Measurements from ENCODE around the gene DCAF5. TPM values are rescaled to one million over a fixed set of nuclear protein-coding genes. Genes with fewer than 3 reads are reported as not detected.

Gene DCAF5
- total RNA-seq, 4 donors from 2014 or later = 38.7 to 57.8 (median 48.9) TPM

DNA sequence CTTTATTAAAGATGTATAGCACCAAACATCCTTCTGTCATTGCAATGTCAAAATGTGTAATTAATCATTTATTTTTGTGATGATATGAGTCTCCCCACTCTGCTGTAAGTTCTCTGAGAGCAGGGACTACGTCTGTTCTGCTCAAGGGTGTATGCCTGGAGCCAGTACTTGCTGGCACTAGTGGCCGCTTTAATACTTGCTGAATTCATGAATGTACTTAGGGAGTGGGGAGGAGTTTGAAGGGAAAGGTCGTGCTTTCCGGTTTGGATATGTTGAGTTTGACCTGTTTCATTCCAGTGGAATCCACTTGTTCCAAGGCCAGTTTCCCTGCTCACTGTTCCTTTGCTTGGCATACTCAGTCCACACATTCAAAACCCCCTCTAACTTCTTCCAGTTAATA lies 1.9 kb upstream of the DCAF5 start:
- H3K4me1 ChIP-seq = peaks cover 0 to 18% (median 0%) of the 10 kb centered on the region in 4 donors
- H3K27ac ChIP-seq = no peak overlapping the region
- H3K36me3 ChIP-seq = no peaks in the 10 kb centered on the region
- no peak overlapping the region for H3K4me3 ChIP-seq
- H3K27me3 ChIP-seq = no peaks in the 10 kb centered on the region
- no peak for DNase-seq
- no peaks in the 10 kb centered on the region for H3K9me3 ChIP-seq
- TF ChIP-seq, protein P1, sequence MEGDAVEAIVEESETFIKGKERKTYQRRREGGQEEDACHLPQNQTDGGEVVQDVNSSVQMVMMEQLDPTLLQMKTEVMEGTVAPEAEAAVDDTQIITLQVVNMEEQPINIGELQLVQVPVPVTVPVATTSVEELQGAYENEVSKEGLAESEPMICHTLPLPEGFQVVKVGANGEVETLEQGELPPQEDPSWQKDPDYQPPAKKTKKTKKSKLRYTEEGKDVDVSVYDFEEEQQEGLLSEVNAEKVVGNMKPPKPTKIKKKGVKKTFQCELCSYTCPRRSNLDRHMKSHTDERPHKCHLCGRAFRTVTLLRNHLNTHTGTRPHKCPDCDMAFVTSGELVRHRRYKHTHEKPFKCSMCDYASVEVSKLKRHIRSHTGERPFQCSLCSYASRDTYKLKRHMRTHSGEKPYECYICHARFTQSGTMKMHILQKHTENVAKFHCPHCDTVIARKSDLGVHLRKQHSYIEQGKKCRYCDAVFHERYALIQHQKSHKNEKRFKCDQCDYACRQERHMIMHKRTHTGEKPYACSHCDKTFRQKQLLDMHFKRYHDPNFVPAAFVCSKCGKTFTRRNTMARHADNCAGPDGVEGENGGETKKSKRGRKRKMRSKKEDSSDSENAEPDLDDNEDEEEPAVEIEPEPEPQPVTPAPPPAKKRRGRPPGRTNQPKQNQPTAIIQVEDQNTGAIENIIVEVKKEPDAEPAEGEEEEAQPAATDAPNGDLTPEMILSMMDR (IDR thresholded peaks at IDR 0.05) = no peak
- TF ChIP-seq POLR2A (IDR thresholded peaks at IDR 0.05) = no peak

DNA sequence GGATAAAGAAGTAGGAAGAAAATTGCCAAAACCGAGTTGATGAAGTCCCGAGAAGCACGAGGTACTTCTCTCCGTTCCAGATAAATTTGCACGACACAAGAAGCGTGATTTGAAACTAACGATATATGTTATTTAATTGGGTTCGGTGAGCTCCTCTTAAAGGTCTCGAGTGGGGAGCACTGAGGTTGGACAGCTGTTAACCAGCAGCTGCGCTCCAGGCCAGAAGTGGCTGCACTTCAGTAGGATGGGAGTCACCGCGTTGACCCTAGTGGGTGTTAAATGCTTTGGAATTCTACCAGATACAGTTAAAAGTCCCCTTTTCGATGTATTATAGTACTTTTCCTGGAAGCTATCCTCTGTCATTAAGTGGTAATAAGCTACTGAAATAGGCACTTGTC lies 953 bp upstream of the DCAF5 start:
- DNase-seq = peak in 2 of 3 donors; percentile 38 to 52
- Histone ChIP-seq H3K27ac (peak overlapping the region; percentile 90 to 92 (median 92)), H3K36me3 (peaks cover 0 to 7% (median 0%) of the 10 kb centered on the region in 3 donors), H3K27me3 (no peaks in the 10 kb centered on the region), H3K4me3 (peak overlapping the region; percentile 71 to 93 (median 85)), H3K4me1 (peaks cover 0 to 26% (median 0%) of the 10 kb centered on the region in 4 donors), H3K9me3 (no peaks in the 10 kb centered on the region)
- no peak for TF ChIP-seq POLR2A (IDR thresholded peaks at IDR 0.05)
- TF ChIP-seq, protein P1 (IDR thresholded peaks at IDR 0.05) = peak in 1 of 6 experiments; percentile 3

DNA sequence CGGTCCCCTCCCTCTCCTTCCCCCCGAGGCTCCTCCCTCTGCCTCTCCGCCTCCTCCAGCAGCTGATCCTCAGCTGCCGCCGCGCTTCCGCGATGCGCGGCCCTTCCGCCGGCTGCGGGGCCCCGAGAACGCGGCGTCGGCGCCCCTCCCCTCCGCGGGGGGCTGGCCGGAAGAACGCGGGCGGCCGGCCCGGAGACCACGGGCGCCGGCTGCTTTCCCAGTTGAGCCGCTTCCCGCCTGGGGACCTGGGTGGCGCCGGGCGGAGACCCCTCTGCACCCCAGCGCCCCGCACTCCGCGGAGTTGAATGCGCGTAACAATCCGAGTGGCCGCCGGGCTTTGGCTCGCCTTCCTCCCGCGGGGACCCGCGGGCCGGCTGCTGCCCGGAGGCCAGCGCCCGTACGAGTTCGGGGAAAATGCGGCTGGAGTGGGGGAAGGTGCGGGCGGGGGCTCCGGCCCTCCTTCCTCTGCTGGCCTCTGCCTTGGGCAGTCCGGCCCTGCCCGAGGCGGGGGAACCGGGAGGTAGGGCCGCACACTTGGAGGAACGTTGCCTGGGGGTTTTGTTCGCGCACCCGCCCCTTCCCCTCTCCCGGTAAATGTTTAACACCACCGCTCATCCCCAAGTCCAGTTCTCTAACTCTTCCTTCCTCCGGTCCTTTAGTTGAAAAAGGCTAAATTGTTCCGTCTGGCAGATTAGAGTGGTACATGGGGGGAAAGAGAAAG lies 393 bp upstream of the DCAF5 start:
- TF ChIP-seq, protein P1 (IDR thresholded peaks at IDR 0.05) = peak in 3 of 6 experiments; percentile 7 to 28 (median 24)
- peak; percentile 73 to 77 for TF ChIP-seq POLR2A (IDR thresholded peaks at IDR 0.05)
- Histone ChIP-seq H3K27ac (peak overlapping the region; percentile 90 to 92 (median 92)), H3K27me3 (no peaks in the 10 kb centered on the region), H3K4me3 (peak overlapping the region; percentile 71 to 93 (median 85)), H3K9me3 (no peaks in the 10 kb centered on the region), H3K4me1 (peaks cover 0 to 26% (median 0%) of the 10 kb centered on the region in 4 donors), H3K36me3 (peaks cover 0 to 13% (median 0%) of the 10 kb centered on the region in 3 donors)
- DNase-seq = no peak

DNA sequence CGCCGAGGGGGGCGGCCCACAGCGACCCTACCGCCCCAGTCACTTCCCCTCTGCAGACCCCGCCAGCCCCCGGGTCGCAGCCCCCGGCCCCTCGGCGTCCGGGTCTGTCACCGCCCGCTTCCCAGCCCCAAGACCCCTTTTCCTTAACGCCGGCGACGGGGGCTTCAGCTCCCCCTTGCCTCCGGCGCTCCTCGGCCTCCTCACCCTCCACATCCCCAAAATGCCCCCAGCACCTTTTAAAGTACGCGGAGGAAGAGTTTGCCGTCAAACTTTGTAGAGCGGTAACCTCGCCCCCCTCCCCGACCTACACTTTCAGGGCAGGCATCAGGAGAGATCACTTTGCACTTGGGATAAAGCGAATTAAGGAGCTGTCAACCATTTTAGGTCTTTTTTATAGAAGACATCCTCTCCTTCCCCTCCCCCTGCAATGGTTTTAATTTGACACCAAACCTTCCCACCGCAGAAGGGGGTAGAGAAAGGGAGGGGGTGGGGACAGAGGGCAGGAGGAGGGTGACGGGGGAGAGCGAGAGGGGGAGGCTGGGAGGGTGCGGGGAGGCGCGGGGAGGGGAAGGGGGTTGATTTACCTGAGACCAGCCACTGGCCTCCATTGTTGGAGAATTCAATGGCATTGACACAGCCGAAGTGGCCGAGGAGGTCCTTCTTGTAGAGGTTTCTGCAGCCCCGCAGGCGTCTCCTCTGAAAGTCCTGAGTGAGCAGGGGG lies 578 bp downstream of the DCAF5 start:
- DNase-seq = peak; percentile 43 to 56 (median 47)
- Histone ChIP-seq H3K4me1 (peaks cover 0 to 29% (median 0%) of the 10 kb centered on the region in 4 donors), H3K27me3 (no peaks in the 10 kb centered on the region), H3K9me3 (no peaks in the 10 kb centered on the region), H3K4me3 (peak overlapping the region; percentile 71 to 93 (median 85)), H3K36me3 (peaks cover 0 to 15% (median 0%) of the 10 kb centered on the region in 3 donors), H3K27ac (peak overlapping the region; percentile 90 to 92 (median 92))
- TF ChIP-seq, protein P1 (IDR thresholded peaks at IDR 0.05) = no peak
- TF ChIP-seq POLR2A (IDR thresholded peaks at IDR 0.05) = no peak

DNA sequence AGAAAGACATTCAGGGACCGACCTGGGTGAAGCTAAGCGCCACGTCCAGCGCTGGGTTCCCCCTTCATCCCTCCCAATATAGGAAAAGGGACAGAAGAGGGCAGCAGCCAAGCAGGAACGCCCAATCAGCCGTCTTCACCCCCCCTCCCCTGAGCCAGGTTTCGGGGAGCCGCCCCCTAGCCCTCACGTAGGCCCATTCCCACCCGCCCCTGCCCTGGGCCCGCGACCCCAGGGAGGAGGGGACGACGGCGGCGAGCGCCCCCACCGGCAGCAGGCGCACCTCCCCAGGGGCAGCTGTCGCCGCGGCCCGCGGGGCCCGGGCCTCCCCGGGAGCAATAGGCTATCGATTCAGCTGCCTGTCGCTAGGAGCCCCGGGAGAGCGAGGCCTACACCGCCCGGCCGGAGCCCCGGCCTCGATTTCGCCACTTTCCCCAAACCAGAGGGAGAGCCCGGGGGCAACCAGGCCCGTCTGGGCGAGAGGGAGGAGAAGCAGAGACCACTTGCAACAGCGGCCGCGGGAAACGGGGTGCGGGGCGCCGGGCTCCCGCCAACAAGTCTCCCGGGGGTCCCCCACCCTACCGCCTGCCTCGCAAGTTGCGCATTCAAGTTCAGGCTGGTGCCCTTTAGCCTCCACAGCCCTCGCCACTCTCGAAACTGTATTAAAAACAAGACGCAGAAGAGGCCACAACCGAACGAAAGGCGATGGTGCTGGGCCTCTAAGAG lies 1.3 kb downstream of the DCAF5 start:
- peak overlapping the region; percentile 71 to 93 (median 85) for H3K4me3 ChIP-seq
- TF ChIP-seq, protein P1 (IDR thresholded peaks at IDR 0.05) = peak; percentile 15 to 67 (median 56)
- TF ChIP-seq POLR2A (IDR thresholded peaks at IDR 0.05) = peak in 1 of 2 donors; percentile 26
- DNase-seq = peak; percentile 72 to 88 (median 84)
- peaks cover 0 to 32% (median 0%) of the 10 kb centered on the region in 4 donors for H3K4me1 ChIP-seq
- no peaks in the 10 kb centered on the region for H3K27me3 ChIP-seq
- H3K9me3 ChIP-seq = no peaks in the 10 kb centered on the region
- peak overlapping the region; percentile 90 to 92 (median 92) for H3K27ac ChIP-seq
- peaks cover 0 to 15% (median 0%) of the 10 kb centered on the region in 3 donors for H3K36me3 ChIP-seq
